HCT116 (cell line): ENCODE data around the gene RFX2. TPM values are rescaled to one million over a fixed set of nuclear protein-coding genes. Genes with fewer than 3 reads are reported as not detected.
"Not testable (repeated sequence)": the region's sequence is repeated elsewhere in the genome, so short reads cannot be mapped to it uniquely, and the experiment has no call there.

Experiments used
- ATAC-seq: fragments of 200-7000 bp; cut with Tn5 transposase; 2 replicates; pipeline ENCODE4 v1.9.1; 2020; ENCODE audit warnings: mild to moderate bottlenecking, moderate library complexity
- BruUV-seq: library from RNA; stranded (reverse); fragments of 400-500 nt; replicated peaks from 2 replicates; lab custom pipeline; 2021; lab: Mats Ljungman, UMichigan
- CTCF ChIA-PET: fragments of 300-600 bp; sonication (Branson Sonifier 250); formaldehyde crosslinking; loops from one replicate; lab custom pipeline; 2021; ENCODE audit warnings: antibody characterized with exemption; lab: Charles Lee
- POLR2A ChIA-PET: fragments of 300-600, 350-600 bp; sonication (Branson Sonifier 250); formaldehyde crosslinking; loops from one replicate; lab custom pipeline; 2021; ENCODE audit warnings: antibody characterized with exemption; lab: Charles Lee
- RAD21 ChIA-PET, 2 experiments: fragments of 300-600 bp; sonication (Branson Sonifier 250); formaldehyde crosslinking; loops; one replicate each; lab custom pipeline; 2023; ENCODE audit warnings: low total read pairs in 2 of 2; ENCODE audit not compliant: uncharacterized antibody in 2 of 2, unreplicated experiment in 2 of 2, low non-redundant PET in 1 of 2; lab: Charles Lee
- DNase-seq: peaks from one replicate; pipeline ENCODE4 v3.0.0-alpha.2; 2010; ENCODE audit warnings: low read depth, low spot score
- H2AFZ ChIP-seq: fragments of 200-600 bp; shearing (Covaris generic), sonication (generic); 2 replicates; pipeline ENCODE4 v1.6.1; 2017; ENCODE audit warnings: low read depth, mixed run types, mixed read lengths, antibody characterized with exemption, low read length; ENCODE audit not compliant: poor library complexity, severe bottlenecking
- H3K27ac ChIP-seq: 2 replicates; pipeline ENCODE4 v1.5.1; 2012; ENCODE audit warnings: low read depth, low read length
- H3K27me3 ChIP-seq: fragments of 200-600 bp; sonication (generic); 2 replicates; pipeline ENCODE4 v1.6.1; 2016; ENCODE audit warnings: mixed run types, low read length, mixed read lengths; ENCODE audit not compliant: insufficient read depth
- H3K36me3 ChIP-seq, 2 experiments: fragments of 200-500 bp in 1 of 2; fragments of 200-600 bp in 1 of 2; sonication (Bioruptor generic) in 1 of 2; sonication (generic) in 1 of 2; 2 replicates each; pipeline versions ENCODE4 v1.5.1 to v1.6.1; 2014 to 2016; ENCODE audit warnings: low read length in 2 of 2, inconsistent platforms in 1 of 2, mixed read lengths in 1 of 2, mixed run types in 1 of 2; ENCODE audit not compliant: insufficient read depth in 2 of 2, control insufficient read depth in 1 of 2
- H3K4me1 ChIP-seq, 2 experiments: fragments of 200-600 bp in 1 of 2; sonication (generic) in 1 of 2; 2 replicates each; pipeline versions ENCODE4 v1.5.1 to v1.6.1; 2012 to 2017; ENCODE audit warnings: low read length in 2 of 2, inconsistent platforms in 1 of 2, mild to moderate bottlenecking in 1 of 2, mixed read lengths in 1 of 2, mixed run types in 1 of 2, moderate library complexity in 1 of 2; ENCODE audit not compliant: insufficient read depth in 2 of 2, control insufficient read depth in 1 of 2
- H3K4me2 ChIP-seq: fragments of 200-600 bp; sonication (generic); 2 replicates; pipeline ENCODE4 v1.6.1; 2017; ENCODE audit warnings: mixed run types, low read length, mixed read lengths
- H3K4me3 ChIP-seq, 2 experiments: fragments of 200-600 bp in 1 of 2; sonication (generic) in 1 of 2; replicated peaks in 1 of 2; 2 replicates each; pipeline ENCODE4 v1.5.1; 2011 to 2016; ENCODE audit warnings: low read length in 2 of 2, control low read depth in 1 of 2, low read depth in 1 of 2, mild to moderate bottlenecking in 1 of 2, mixed read lengths in 1 of 2, mixed run types in 1 of 2
- H3K79me2 ChIP-seq: fragments of 200-600 bp; sonication (generic); 2 replicates; pipeline ENCODE4 v1.6.1; 2017; ENCODE audit warnings: mild to moderate bottlenecking, mixed run types, low read length, moderate library complexity, mixed read lengths; ENCODE audit not compliant: insufficient read depth
- H3K9ac ChIP-seq: fragments of 200-600 bp; sonication (generic); 2 replicates; pipeline ENCODE4 v1.6.1; 2016; ENCODE audit warnings: low read length, mixed read lengths
- H3K9me2 ChIP-seq: fragments of 200-600 bp; sonication (generic), shearing (Covaris generic); 2 replicates; pipeline ENCODE4 v1.6.1; 2017; ENCODE audit warnings: mixed run types, mild to moderate bottlenecking, moderate library complexity; ENCODE audit not compliant: insufficient read depth
- H3K9me3 ChIP-seq, 2 experiments: fragments of 200-500 bp in 1 of 2; fragments of 200-600 bp in 1 of 2; sonication (Bioruptor generic) in 1 of 2; sonication (generic) in 1 of 2; 2 replicates each; pipeline ENCODE4 v1.6.1; 2014 to 2017; ENCODE audit warnings: low read length in 2 of 2, mixed read lengths in 2 of 2, inconsistent platforms in 1 of 2, low read depth in 1 of 2, mild to moderate bottlenecking in 1 of 2, mixed run types in 1 of 2, moderate library complexity in 1 of 2; ENCODE audit not compliant: control insufficient read depth in 1 of 2, insufficient read depth in 1 of 2
- H4K20me1 ChIP-seq: fragments of 200-600 bp; sonication (generic), shearing (Covaris generic); 2 replicates; pipeline ENCODE4 v1.6.1; 2017; ENCODE audit warnings: mixed run types, mild to moderate bottlenecking, moderate library complexity; ENCODE audit not compliant: insufficient read depth
- SIN3A ChIP-seq: IDR thresholded peaks from 2 replicates; pipeline ENCODE4 v1.6.1; 2012; ENCODE audit warnings: low read depth
- intact Hi-C: fragments of 100-400 bp; cut with micrococcal nuclease; formaldehyde crosslinking; loops from 2 replicates; pipeline ENCODE4 v1.10.0; 2022
- total RNA-seq: library from RNA; stranded (reverse); gene quantifications from one replicate; pipeline ENCODE4 v1.2.1, GENCODE V29; 2021; ENCODE audit not compliant: unreplicated experiment

RFX2 gene
- total RNA-seq, 1 experiment from 2014 or later: 13.7 TPM

- H3K27me3 ChIP-seq, H3K79me2 ChIP-seq, H3K4me1 ChIP-seq, H3K36me3 ChIP-seq, BruUV-seq, CTCF ChIA-PET, H3K9me3 ChIP-seq, H3K4me3 ChIP-seq, H3K9me2 ChIP-seq, H3K4me2 ChIP-seq, ATAC-seq, H3K9ac ChIP-seq, RAD21 ChIA-PET, DNase-seq, POLR2A ChIA-PET, intact Hi-C loops, H3K27ac ChIP-seq, H4K20me1 ChIP-seq, H2AFZ ChIP-seq: not testable (repeated sequence)
Observed at GRCh38 chr19:6024756-6025155, 85.5 kb downstream of the RFX2 start.

DNA sequence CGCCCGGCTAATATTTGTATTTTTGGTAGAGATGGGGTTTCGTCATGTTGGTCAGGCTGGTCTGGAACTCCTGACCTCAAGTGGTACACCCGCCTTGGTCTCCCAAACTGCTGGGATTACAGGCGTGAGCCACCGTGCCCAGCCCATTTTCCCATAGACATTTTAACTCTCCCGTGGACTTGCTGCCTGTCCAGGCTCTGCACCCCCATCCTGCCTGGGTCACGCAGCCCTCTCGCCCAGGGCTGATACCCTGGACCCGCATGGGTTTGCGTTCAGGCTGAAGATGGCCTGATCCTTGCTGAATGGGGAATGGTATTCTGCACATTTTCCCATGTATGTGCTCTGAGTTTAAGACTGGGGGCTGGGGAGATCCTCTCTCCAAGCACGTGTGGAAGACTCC, 86.4 kb downstream of the RFX2 start:
- no peaks in the 10 kb centered on the region for H4K20me1 ChIP-seq
- POLR2A ChIA-PET: no interaction called here
- H2AFZ ChIP-seq: no peak overlapping the region
- H3K27ac ChIP-seq: no peak overlapping the region
- BruUV-seq: no TSS peak
- H3K4me2 ChIP-seq: no peak overlapping the region
- no peak for DNase-seq
- intact Hi-C loops: loop anchor here (2.0 kb wide), 1 partner anchor 219 kb away; the partner anchor contains the start of gene NRTN
- no peaks in the 10 kb centered on the region for H3K9me2 ChIP-seq
- H3K36me3 ChIP-seq: no peaks in the 10 kb centered on the region
- ATAC-seq: no peak
- peaks cover 0 to 6% of the 10 kb centered on the region in 2 experiments; a peak in 1 of 4 replicates for H3K4me1 ChIP-seq
- RAD21 ChIA-PET: no interaction called here
- no peak overlapping the region for H3K9ac ChIP-seq
- CTCF ChIA-PET: interaction anchor here (2.2 to 2.5 kb wide), 3 partner anchors 37 to 56 kb away, joined by 5 to 21 read pairs (median 15); no protein-coding TSS in a partner anchor
- TF ChIP-seq SIN3A: no peak
- H3K79me2 ChIP-seq: no peaks in the 10 kb centered on the region
- H3K27me3 ChIP-seq: no peaks in the 10 kb centered on the region
- H3K9me3 ChIP-seq: no peaks in the 10 kb centered on the region
- H3K4me3 ChIP-seq: no peak overlapping the region
